Vagina (tissue), 2 donors: ENCODE results near the gene KRTAP5-9.

ENCODE experiments used
- POLR2AphosphoS5 ChIP-seq, 2 donors: sonication (generic); formaldehyde crosslinking; IDR thresholded peaks; one replicate each; pipeline ENCODE4 v1.9.0; 2017; ENCODE audit warnings: antibody characterized with exemption in 2 of 2, mild to moderate bottlenecking in 2 of 2, low read depth in 1 of 2; ENCODE audit not compliant: insufficient read depth in 1 of 2
- TF ChIP-seq, protein P1 (sequence below), 3 experiments: fragments of 450-650 bp in 2 of 3; fragments of 200-600 bp in 1 of 3; sonication (generic) in 1 of 3; IDR thresholded peaks; one replicate each; pipeline ENCODE4 v1.5.1; 2017 to 2019; ENCODE audit warnings: antibody characterized with exemption in 3 of 3, mild to moderate bottlenecking in 2 of 3, moderate library complexity in 2 of 3

DNA sequence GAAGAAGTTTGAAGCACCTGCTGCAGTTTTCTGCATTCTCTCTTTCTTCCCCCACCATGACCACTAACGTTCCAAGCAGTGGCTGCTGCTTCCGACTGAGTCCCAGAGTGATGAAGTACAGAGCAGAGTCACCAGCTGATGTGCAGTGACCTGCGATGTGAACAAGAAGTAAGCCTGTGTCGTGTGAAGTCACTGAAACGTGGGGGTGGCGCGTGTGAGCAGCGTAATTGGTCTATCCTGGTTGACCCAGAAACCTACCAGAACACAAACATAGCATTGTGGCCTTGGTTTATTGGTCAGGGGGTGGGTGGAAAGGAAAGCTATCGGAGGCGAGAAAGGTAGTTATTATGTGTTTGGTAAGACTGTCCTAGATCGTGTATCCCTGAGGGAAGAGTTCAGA is 17.6 kb upstream of the KRTAP5-9 start:
- TF ChIP-seq, protein P1, sequence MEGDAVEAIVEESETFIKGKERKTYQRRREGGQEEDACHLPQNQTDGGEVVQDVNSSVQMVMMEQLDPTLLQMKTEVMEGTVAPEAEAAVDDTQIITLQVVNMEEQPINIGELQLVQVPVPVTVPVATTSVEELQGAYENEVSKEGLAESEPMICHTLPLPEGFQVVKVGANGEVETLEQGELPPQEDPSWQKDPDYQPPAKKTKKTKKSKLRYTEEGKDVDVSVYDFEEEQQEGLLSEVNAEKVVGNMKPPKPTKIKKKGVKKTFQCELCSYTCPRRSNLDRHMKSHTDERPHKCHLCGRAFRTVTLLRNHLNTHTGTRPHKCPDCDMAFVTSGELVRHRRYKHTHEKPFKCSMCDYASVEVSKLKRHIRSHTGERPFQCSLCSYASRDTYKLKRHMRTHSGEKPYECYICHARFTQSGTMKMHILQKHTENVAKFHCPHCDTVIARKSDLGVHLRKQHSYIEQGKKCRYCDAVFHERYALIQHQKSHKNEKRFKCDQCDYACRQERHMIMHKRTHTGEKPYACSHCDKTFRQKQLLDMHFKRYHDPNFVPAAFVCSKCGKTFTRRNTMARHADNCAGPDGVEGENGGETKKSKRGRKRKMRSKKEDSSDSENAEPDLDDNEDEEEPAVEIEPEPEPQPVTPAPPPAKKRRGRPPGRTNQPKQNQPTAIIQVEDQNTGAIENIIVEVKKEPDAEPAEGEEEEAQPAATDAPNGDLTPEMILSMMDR (IDR thresholded peaks at IDR 0.05), result no peak
- no peak for TF ChIP-seq POLR2AphosphoS5 (IDR thresholded peaks at IDR 0.05; ENCODE audit: insufficient read depth in 1 of 2, low read depth in 1 of 2)
